Eye (tissue), 1 donor: ENCODE results near the gene ARHGAP15.

Experiments used
- DNase-seq: peaks from one replicate; pipeline ENCODE4 v3.0.0-alpha.2; 2015

The ARHGAP15 gene

DNA sequence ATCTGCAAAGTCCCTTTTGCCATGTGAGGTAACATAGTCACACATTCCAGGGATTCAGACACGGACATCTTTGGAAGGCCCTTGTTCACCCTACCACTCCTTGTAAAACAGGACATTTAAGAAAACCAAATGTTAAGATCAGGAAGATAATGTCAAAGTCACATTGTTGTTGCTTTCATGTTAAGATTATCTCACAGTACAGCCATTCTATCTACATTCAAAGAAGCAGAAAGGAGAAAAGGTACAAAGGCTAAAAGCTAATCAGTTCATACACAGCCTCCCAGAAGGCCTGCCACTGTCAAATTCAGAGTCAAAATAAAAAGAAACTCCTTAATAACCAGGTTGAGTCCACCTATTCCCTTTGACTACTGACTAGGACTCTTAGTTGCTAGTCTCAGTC, 573.7 kb downstream of the ARHGAP15 start:
- DNase-seq = no peak

DNA sequence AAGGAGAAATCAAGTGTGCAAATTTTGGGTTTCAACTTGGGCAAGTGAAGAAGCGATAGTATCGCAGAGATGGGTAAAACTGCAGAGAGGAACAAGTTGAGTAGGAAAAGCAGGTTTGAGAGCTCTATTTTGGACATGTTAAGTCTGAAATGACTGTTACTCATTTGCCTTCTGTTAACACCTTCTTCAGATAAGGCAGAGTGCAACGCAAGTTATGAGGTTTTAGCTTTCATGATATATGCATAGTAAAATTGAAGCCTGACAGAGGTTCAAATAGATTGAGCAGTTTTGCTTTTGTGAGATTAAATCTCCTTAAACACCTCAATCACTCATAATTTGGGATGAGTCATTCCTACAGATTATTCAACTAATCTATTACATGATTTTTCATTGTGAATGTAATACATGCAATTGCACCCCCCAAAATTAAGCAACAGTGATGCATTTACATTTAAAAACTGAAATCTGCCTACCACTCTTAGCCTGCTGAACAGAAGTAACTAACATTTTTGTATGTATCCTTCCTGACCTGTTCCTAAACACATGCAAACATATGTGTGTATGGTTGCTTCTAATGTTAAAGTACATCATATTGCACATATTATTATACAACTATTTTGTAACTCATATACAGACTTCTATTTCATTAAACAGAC, 575.4 kb downstream of the ARHGAP15 start:
- no peak for DNase-seq

DNA sequence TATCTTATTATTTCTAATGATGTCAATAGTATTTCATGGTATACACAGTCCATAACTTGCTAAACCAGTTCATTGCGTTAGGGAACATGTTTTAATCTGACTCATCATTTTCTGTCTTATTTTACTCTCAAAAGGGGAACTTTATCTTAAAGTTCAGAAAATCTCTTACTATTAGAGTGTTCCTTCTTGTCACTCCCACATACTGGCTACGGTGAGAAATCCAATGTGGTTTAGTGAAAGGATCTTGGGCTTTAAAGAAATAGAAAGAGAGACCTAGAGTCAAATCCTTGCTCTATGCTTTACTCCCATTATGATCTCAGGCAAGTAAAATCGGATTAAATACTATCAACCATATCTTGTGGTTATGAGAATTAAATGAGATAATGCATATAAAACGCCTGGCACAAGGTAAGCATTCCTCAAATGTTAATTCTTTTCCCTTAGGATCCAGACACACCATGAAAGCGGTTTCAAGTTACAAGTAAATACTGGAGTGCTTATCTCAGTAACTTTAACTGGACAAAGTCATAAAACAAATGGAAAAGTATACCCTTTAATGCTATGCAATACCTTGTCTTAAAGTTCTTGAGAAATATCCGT, 576.0 kb downstream of the ARHGAP15 start:
- no peak for DNase-seq

DNA sequence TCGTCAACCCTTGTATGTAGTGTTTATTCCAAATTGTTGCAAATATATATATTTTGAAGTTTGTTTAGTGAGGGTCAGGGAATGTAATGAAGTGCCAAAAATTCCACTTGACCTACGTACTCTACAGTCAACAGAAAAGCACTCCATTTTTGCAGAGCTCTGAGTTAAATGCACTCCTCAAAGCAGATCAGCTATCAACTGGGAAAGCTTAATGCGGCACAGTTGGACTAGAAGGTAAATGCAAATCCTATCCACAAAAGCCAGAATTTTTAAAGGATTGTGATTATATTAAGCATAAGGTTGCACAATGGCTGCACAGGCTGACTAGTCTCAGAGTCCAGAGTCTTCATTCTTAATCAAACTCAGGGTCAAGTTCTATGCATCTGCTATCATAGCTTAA, 577.1 kb downstream of the ARHGAP15 start:
- DNase-seq = no peak

DNA sequence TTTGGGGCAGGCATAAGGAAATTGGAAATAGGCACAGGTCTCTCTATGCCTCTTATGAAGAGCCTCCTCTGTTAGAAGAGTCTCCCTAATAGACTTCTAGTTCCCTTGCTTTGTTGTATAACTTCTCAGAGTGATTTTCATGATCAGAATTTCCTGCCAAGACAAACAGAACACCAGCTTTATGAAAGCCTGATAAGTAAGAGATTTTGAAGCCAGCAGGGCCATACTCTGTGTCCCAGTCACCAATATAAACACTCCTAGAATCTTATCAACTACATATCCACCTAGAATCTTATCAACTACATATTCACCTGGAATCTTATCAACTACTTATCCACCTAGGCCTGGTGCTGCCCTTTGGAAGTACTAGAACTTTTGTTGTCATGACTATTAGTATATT, 579.5 kb downstream of the ARHGAP15 start:
- no peak for DNase-seq

DNA sequence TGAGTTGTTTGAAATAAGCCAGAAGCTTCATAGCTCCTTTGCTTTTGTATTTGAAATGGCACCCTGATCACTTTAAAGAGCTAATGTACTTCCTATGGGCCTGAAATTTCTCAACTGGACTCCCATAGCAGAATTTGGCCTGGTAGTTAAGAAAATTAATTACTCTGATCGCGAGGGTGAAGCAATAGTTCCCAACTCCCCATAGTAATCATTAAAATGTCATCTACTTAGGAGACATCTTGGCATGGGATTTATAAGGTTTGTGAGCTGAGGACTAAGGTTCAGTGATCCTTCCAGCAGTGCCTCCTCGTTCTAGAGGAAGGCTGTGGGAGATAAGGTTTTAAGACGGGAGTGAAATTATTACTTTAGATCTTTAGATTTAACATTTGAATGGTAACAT, 581.0 kb downstream of the ARHGAP15 start:
- DNase-seq = no peak

DNA sequence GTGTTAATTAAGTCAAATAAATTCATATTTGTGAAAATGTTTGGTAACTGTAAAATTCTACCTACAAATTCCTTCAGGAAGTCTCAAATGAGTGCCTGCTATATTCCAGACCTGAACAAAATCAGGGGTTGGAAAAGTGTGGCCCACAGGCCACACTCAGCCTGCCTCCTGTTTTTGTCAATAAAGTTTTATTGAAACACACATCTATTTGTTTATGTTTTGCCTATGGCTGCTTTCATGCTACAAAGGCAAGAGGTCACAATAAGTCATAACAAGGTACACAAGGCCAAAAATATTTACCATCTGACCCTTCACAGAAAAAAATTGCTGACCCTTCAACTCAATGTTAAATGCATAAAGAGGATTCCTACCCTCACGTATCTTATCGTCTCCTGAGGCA, 581.7 kb downstream of the ARHGAP15 start:
- DNase-seq = no peak

DNA sequence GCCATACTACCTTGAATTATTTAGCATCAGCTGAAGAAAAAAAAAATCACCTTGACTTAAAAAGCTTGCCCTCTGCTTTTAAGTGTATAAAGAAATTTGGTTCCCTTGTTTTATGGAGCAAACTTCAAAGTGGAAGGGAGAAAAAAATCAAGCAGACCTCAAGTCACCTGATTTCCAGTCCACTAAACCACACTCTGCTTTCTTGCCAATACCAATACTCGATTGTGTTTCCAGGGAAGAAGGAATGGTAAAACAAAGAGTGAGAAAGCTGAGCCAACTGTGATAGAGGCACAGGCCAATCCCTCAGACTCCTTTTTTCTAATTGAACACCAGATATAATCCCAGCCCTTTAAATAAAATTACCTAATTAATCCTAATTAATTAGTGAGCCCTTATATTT, 587.3 kb downstream of the ARHGAP15 start:
- DNase-seq = no peak

DNA sequence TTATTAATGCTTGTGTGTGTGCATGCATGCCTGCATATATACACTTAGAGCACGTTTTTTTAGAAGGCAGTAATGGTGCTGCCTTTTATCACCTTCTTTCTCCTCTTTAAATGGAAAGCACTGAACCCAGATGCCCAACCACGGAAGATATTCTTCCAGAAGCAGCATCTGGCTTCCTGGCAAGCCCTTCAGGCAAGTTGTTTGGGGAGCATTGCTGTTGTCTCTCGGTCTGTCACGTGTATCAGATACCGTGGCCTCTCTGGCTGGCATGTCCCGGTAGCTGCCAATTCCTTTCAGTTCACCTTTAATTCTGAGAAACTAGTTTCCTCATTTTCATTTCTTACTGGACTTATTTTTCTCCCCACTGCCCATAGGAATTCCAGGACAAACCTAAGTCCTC, 587.8 kb downstream of the ARHGAP15 start:
- DNase-seq = no peak

DNA sequence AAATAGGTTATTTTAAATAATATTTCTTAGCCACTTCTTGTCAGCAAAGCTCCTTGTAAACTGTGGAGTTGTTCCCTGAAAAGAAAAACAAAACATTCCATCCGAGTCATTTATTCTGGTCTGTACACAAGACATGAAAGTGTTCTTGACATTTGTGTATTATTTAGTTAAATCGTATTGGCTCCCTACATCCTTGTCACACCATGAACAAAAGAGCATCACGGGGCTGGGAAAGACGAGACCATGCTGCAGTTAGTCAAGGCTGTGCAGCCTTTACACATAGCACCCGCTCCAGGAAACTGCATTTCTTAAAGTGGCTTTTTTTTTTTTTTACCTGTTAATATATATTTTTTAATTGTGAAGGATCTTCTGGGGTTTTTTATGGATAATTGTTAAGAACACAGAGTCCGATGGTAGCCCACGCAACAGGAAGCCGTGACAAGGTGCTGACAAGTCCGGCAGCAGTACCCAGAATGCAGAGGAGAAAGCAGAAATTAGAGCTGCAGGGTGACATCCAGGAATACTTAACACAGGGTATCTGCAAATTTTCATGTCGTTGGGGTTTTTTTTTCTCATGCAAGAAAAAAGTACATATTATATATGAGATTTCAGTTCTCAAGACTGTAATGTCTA, 588.4 kb downstream of the ARHGAP15 start:
- DNase-seq = no peak

DNA sequence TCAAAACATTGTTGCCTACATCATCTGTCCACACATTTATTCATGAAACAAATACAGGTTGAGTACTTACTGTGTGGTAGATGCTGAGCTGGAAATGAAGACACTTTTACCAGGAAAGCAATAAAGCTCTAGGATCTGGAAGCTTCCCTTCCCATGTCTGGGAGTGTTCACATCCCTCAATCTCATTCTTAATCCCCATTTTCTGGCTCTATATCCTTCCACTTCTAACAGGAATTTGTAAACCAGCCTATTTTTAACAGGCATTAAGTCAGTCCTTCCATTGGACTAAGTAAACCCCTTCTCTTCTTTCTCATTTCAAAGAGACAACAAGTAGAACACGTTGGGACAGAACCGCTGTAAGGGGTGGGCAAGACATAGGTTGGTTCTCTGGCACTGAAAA, 589.5 kb downstream of the ARHGAP15 start:
- no peak for DNase-seq

DNA sequence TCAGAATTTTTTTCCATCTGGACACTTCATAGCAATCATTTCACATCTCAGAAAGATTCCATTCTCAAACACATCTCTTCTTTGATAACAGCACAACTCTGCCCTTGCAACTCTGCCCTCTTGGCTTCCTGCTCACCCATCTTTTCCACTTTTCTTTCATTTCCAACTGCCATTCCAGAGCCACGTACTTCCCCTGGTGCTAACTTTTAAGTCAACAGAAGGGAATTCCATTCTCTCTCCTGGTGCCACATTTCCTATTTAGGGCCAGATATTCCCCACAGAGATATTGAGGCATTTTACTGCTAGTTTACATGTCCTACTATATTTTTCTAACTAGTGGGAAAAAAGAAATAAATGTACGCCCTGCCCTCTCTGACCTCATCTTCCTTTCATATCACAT, 590.2 kb downstream of the ARHGAP15 start:
- DNase-seq = no peak

DNA sequence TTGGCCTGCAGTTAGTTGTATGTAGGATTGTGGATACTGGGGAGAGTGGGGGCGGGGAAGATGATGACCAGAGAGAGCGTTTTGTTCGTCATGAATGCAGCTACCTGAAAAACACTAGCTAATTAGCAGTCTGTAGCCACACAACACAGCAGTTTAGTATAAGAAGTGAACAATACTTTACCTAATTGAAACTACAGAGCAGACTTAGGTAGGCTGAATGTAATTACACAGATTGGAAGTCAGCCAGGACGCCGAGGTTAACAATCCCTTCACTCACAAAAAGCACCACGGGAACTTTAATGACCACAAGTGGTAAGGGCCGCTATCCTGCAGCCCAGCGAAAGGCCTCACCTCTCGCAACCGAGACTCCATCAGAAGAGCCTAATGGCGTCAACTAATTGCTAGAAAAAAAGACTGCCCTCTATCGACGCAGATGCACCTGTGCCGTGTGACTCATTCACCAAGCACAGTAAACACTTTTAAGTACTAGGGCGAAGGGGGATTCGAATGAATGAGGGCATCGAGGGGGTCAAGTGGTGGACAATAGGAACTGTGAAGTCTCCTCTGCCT, 591.0 kb downstream of the ARHGAP15 start:
- DNase-seq = no peak

DNA sequence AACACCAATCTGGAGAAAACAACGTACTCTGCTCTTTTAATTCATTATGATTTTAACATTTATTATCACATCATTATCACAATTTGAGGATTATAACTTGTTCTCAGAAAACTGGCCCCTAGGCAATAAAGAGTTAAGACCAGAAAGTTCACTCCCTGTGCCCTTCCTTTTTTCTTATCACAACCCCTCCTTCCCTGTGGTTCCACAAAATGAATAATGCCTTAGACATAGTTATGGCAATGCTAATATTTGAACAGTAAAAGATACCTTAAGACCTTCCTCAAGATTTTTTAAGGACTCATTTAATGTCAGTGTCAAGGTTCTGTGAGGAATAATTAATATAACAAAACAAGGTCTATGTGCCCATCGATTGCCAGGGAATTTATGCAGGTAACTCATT, 596.2 kb downstream of the ARHGAP15 start:
- DNase-seq = no peak

DNA sequence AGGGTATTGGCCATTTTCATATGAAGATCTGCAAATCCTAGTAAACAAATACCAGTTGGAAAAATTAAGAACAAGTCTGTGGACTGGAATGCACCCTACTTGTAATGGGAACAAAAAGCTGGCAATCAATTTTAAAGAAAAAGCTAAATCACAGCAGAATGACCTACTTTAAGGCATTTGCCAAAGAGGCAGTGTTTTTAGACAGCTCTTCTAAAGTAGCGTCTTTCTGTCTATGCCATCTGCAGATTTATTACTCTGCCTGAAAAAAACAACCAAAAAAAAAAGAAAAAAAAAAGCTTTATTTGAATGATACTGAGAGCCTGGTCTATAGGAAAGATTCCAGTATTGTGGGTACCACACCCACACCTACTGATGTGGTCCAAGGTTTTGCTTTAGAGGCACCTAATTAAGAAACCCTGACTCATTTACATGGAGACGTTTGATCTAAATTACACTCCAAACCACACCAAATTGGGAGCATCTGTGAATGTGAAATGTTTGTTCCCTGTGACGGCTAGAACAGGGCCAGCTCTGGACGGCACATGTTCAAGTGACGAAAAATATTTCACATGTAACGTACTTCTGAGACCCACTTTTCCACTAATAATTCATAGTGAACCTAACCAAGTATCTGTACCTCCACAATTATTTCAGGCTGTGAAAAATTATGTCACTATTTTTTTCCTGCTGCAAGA, 597.1 kb downstream of the ARHGAP15 start:
- no peak for DNase-seq

DNA sequence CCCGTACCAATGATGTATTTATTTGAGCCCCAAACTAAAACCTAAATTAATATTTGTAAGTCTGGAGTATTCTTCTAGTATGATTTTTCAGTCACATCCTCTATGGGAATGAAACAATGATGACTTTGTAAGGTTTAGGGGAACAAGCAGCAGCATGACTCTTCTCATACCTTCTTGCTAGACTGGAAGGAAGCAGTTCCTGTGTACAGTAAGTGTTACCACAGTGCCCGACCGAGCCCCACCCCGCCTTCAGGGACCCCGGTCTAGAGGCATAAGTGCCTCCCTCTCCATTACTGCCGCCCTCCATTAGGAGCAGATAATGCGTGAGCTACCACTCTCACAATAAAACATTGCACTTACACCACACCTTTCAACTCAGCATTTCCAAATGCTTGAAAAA, 599.3 kb downstream of the ARHGAP15 start:
- no peak for DNase-seq

DNA sequence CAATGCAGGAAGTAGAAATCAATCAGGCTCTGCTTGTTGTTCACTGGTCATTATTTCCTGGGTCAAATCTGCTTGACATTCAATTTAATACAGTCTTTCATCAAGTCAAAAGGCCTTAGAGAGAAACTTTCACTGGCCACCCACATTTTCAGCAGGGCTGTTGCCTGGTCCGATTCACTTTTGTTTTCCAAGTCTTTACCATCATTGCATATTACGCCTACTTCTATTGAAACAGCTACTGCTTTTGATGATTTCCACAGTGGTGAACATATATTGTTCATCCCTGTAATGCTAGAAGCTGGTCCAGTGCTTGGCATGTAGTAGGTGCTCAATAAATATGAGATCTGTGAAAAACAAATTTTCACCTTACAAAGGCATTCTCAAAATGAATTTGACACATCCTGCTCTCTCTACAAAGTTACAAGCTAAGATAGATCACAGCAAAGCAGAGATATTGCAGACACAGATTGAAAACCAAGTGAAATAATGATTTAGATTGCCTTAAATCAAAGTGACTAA, 600.1 kb downstream of the ARHGAP15 start:
- no peak for DNase-seq

DNA sequence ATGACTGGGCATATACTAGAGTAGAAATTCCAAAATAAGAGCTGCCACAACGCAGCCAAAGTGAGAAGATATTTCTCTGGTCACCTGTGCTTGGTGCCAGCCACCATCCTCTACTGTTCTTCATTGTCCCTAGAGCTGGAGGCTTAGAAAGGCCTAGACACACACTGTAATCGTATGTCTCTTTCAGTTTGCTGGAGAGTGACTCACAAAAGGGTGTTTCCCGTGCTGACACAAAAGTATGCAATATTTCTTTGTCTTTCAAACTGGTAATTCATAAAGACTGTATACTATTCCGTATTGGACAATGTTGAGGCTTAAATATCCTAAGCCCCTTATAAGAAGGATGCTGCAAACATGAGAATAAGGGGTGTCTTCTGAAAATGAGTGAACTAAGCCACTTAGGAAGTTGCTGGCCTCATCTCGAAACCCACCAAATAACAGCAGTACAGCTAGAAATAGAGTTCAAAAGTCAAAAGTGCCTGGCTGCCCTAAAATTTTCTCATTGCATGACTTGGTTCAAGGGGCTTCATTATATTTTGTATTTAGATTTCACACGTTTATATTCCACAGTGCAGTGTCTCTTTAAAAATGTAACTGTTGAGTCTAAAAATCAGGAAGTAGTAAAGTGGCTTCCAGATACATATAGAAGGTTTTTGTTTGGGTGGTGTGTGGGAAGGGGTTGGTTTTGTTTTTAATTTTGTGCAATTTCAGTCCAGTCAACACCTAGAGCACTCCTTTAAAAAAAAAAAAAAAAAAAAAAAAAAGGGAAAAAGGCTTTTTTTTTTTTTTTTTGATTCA, 601.1 kb downstream of the ARHGAP15 start:
- DNase-seq = no peak

DNA sequence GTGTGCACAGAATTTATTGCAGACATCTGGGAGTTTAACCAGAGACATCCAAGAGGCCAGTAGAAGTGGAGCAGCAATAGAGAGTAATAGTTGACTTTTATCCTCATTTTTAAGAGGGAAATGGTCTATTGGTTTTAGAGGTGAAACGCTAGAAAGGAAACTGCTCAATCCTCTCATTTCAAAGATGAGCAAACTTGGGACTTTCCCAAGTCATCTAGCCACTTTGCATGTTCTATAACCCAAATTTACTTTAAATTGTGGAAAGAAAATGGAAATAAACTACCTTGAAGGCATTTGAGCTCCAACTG, 601.7 kb downstream of the ARHGAP15 start:
- DNase-seq = no peak

DNA sequence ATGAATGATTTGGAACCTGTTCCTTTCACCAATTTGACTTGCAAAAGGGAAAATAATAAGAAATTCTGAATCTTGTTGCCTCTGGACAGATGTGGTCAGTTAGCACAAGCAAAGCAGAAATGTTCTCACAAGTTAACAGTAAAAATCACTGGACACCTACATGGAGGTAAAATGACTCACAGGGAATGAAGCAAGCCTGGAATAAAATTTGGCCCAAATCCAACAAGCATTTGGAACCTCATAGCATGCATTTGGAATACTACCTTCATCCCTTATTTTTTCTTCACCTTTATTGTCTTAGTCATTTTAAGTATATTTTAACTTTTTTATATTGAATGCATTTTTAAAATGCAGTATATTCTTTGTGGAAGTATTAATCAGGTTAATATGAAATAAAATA, 602.9 kb downstream of the ARHGAP15 start:
- no peak for DNase-seq

DNA sequence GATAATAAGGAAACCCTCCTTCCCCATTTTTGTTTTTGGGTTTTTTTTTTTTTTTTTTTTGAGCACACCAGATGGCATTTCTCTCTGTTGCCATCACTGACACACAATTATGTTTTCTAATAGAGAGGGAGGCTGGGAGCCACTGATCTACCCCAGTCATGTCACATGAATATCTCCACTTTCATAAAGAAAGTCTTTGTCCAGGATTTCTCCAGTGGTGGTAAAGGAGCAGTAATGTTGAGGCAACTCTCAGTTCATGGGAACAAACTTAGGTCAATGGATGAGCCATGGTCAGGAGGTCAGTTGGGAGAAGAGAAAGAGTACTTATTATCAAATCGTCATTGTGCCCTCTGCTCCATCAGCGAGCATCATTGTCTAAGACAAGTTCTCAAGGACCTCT, 603.7 kb downstream of the ARHGAP15 start:
- no peak for DNase-seq

DNA sequence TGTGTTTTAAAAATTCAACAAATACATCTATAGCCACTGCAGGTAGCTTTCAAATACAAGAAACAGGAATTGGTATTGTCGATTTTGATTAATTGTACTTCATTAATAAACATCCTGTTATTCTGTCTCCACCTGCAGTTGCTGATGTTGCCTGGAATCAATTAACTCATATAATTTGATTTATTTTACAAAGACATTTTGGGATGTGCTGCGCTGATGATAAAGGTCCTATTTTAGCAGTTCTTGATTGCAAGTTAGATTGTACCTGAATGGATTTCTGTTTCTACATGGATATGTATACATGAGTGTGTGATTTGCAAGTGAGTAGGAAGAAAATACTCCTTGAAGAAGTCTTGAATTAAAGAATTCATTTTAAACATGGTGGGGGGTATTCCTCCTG, 605.3 kb downstream of the ARHGAP15 start:
- DNase-seq = no peak

DNA sequence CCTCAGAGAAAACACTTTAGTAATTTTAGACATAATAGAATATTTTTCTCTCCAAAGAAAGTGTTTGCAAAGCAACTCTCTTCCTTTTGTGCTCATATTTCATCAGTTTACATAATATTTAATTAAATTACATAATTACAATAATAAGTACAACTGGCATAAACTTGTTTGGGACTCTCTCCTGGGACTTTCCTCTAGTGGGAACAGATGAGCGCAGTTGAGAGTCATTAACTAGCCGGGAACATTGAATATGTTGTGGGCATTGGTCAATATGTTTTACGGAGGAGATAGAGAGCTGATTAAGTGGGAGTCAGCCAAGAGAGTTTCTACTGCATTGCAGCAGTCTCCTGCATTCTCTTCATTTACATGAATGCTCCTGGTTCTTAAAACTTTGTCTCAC, 607.7 kb downstream of the ARHGAP15 start:
- no peak for DNase-seq
